NCI-H2107 treated with DMSO at 0.1 percent for 48 hours (cell line): Measurements from ENCODE around the gene LDB3.

Experiments used
- DNase-seq: peaks from one replicate; lab custom pipeline; 2025; ENCODE audit not compliant: unreplicated experiment; lab: John Stamatoyannopoulos, UW

Gene LDB3

DNA sequence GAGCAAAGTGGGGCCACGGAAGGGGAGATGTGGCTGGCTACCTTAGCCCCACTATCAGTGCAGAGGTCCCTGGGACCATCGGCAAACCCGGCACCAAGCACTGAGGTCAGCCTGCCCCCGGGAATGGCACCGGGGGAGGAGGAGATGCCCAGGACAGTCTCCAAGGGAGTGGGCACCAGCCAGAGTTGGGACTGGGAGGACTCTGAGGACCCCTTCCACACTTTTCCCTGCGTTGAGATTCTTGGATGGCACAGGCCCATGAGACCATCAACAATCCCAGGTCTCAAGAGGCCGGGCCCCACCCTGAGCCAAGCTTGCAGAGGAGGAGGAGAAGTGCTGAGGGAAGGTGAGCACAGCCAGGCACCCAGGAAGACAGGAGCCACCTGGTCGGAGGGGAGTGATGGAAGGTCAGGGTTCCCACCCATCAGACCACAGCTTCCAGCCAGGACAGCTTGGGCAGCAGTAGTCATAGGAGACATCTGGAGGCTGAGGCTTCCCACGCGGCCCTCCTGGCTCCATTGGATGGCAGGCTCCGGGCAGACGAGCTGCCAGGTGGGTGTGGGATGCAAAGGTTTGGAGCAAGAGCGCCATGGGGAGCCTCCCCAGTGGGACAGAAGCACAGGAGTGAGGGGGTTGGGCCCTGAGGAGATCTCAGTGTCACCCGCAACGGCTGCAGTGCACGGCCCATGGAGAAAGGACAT is 16.5 kb upstream of the LDB3 start:
- no peak for DNase-seq

DNA sequence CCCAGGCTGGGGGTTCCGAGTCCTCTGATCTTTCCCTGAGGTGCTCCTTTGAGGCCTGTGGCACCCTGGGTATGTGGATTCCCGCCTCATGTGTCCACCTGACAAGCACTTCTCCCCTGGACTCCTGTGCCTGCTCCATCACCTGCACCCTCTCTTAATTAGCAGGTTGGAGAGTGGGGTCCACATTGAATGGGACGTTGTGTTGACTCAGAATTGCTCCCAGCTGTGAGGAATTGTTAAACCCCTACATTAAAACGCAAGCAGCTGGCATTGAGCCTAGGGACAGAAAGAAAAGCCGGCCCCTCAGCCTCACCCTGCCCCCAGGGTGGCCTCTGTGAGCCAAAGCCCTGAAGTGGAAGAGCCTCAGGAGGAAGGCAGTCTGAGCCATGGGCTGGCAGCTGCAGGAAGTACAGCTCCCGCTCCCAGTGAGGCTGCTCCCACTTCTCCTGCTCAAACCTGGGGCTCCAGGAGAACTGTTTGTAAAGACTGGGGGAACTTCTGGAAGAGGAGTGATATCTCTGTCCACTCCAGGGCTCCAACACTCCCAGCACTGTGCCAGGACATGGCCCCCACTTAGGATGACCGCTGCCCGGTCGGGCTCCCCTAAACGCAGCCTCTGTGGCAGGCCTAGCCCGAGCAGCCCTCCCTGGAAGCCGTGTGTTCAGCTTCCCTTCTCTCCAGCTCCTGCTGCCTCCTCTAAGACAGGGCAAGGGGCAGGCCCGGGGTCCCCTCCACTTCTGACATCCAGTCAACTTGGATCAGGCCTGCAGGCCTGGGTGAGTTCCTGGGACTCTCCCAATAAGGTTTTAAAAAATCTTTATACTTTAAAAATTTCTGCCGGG is 15.7 kb upstream of the LDB3 start:
- peak; percentile 84 for DNase-seq

DNA sequence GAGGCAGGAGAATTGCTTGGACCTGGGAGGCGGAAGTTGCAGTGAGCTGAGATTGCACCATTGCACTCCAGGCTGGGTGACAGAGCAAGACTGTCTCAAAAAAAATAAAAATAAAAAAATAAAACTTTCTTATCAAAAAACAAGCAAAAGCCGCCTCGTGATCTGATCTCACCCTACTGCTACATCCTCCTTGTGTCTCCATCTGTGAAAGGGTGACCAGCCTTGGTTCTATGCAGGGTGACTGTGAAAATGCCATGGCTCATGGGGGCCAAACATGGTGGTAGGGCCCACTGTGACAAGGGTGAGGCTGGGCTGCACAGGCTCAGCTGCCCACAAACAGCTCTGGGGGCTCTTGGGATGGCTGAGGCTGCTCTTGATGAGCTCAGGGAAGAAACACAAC is 14.9 kb upstream of the LDB3 start:
- DNase-seq = no peak

DNA sequence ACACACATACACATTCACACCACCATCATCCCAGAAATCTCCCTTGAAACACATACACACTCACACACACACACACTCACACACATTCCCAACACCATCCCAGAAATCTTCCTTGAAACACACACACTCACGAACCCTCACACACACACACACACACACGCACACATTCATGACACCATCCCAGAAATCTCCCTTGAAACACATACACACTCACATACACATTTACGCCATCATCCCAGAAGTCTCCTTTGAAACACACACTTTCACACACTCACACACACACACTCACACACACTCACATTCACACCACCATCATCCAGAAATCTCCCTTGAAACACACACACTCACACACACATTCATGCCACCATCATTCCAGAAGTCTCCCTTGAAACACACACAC is 14.3 kb upstream of the LDB3 start:
- no peak for DNase-seq

DNA sequence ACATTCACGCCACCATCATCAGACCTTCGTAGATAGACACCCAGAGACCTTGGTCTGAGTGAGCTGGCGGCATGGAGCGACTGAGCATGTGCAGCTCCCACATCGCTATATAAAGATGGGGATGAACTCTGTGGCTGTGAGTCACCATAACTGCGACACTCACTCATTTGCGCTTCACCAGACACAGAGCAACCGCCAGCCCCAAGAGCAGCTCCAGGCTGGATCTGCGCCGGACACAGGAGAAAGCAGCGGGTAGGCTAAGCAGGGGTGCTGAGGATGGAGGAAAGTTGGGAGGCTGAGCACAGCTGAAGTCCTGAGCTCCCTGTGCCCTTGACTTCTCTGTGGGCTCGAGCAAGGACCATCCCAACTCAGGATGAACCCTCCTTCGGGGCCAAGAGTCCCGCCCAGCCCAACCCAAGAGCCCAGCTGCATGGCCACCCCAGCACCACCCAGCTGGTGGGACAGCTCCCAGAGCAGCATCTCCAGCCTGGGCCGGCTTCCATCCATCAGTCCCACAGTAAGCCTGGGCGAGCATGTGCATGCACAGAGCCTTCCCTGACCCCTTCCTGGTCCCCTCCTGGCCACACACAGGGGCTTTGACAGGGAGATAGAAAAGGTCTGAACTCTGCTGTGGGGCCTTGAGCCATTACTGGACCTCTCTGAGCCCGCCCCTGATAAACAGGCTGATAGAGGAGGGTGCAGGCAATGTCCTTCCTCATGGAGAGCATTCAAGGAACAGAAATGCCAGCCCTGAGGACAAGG is 13.7 kb upstream of the LDB3 start, which contains the start of gene OPN4:
Gene OPN4 (plus strand): TSS at position 137 of the 762 bp plus-strand sequence. CDS start 237 bp downstream, at position 374.
- DNase-seq = no peak

- no peak for DNase-seq
Measured at GRCh38 chr10:86655173-86655540, 13.2 kb upstream of the LDB3 start.

GRCh38 chr10:86655596-86655995 is 12.7 kb upstream of the LDB3 start:
- DNase-seq = no peak

- DNase-seq = no peak
Measured at GRCh38 chr10:86657011-86657395, 11.3 kb upstream of the LDB3 start.

DNA sequence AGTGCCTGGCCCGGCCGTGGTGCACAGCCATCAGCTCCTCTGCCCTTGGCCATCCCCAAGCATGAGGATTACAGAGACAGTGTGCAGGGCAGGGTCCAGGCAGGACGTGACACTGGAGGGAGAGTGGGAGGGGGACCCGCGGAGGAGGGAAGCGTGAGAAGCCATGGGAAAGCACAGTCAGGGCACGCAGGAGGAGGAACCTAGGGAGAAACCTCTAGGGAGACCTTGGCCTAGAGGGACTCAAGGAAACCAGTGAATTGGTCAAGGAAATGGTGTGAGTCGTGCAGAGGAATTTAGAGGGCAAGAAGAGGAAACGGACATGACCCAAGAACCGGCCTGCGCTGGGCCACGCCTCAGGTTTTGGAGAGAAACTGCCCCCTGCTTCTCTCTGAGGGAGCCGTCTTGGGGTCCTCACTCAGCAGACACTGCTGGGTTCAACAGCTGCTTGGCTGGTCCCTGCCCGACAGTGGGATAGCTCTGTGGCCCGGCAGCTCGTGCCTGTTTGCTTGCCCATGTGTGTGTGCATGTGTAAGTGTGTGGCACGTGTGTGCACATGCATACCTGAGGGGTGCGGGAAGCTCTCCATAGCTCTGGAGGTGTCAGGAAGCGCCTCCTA is 10.8 kb upstream of the LDB3 start:
- no peak for DNase-seq

- DNase-seq = no peak
Measured at GRCh38 chr10:86658261-86658741, 10.0 kb upstream of the LDB3 start.

DNA sequence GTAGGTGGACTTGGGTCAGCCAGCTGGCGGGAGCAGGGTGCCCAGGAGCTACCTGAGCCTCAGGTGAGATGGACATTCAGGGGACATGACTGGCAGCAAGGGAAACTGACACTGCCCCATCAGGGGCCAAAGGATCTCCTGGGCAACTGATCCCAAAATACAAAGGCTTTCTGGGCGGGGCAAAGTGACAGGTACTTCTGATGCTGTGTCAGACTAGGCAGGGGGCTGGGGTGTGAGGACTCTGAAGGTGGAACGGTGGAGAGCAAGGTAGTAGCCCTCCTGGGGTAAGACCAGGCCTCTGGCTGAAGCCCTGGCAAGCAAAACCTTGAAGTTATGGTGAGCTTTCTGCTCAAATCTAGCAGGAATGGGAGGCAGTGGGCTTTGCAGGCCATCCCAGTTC is 9.6 kb upstream of the LDB3 start:
- DNase-seq = no peak

- DNase-seq = no peak
Measured at GRCh38 chr10:86659161-86659691, 9.1 kb upstream of the LDB3 start.

- no peak for DNase-seq
Measured at GRCh38 chr10:86659721-86660453, 8.4 kb upstream of the LDB3 start.

DNA sequence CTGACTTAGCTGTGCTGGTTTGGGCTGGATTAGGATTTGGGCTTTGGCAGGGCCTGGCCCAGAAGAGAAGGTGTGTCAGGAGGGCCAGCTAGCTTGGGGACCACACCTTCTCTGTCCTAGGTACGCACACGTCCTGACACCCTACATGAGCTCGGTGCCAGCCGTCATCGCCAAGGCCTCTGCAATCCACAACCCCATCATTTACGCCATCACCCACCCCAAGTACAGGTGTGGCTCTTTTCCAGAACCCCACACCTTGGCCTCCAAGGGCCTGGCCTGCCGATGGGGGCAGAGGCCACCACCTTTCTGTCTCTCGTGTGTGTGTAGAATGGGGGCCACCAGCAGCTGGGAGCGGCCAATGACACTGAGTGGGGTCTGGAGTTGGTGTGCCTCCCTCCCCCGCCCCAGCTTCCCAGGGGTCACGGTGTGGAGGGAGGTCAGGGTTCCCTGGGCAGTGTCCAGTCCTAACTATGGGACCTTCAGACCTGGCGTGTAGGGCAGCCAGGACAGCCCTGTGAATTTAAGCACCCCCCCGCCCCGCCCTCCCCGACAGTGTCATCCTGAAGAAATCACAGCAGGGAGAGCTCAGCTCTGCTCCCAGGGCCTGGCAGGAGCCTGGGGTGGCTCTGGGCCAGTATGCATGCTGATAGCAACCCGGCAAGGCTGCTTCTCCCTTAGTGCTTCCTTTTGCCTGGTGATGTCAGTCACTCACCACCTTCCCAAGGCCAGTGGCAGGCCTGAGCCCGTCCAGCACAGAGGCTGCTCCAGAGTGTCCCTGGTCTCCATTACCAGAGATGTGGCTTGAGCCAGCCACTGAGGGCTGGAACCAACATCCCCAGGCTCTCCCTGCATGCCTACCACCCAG is 6.9 kb upstream of the LDB3 start:
- no peak for DNase-seq

GRCh38 chr10:86662186-86663045 is 5.9 kb upstream of the LDB3 start:
- no peak for DNase-seq

DNA sequence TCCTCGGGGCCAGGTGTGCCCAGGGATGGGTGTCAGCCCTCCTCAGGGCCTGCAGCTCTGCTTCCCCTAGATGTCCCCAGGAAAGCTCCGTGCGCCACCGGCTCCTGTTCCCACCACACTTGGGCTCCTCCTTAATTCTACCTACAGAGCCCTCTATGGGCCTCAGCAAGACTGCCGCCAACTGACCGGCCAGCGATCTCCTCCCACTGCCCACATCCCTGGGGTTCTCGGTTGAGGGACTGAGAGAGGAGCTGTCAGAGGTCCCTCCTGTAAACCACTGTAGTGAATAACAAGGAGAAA is 5.3 kb upstream of the LDB3 start:
- DNase-seq = no peak

DNA sequence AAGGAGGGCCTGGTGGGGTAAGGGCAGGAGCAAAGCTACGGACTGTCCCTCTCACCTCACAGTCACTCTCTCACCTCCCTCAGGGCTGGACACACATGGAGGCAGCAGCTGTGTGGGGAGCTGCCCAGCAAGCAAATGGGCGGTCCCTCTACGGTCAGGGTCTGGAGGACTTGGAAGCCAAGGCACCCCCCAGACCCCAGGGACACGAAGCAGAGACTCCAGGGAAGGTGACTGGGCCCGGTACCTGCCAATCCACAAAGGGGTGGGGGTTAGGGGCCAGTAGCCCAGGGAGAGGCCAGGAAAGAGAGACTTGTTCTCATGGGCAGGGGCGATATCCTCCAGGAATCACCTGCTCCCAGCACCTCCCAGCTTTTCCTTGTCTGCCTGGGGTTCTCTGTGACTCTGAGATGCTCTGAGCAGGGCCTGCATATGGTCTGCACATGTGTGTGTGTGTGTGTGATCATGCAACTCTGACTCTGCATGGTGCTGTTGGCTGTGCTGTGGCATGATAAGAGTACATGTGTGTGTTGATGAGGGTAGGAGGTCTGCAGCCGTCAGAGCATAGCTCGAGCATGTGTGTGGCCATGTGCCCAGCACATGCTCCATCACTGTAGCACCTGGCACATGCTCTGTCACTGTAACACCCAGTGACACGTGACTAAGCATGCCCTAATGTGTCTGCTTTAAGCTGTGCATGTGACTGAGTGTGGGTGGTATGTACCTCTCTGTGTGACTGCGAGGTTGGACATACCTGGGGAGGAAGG is 4.6 kb upstream of the LDB3 start:
- no peak for DNase-seq
